Measurements from ENCODE around the gene DDB1. TPM values are rescaled to one million over a fixed set of nuclear protein-coding genes. Genes with fewer than 3 reads are reported as not detected.

DDB1 gene
- total RNA-seq, 4 donors from 2014 or later: 102 to 164 (median 118) TPM

- 31% methylated on average over 8 of the region's 8 CpGs for WGBS
- TF ChIP-seq, protein P1, sequence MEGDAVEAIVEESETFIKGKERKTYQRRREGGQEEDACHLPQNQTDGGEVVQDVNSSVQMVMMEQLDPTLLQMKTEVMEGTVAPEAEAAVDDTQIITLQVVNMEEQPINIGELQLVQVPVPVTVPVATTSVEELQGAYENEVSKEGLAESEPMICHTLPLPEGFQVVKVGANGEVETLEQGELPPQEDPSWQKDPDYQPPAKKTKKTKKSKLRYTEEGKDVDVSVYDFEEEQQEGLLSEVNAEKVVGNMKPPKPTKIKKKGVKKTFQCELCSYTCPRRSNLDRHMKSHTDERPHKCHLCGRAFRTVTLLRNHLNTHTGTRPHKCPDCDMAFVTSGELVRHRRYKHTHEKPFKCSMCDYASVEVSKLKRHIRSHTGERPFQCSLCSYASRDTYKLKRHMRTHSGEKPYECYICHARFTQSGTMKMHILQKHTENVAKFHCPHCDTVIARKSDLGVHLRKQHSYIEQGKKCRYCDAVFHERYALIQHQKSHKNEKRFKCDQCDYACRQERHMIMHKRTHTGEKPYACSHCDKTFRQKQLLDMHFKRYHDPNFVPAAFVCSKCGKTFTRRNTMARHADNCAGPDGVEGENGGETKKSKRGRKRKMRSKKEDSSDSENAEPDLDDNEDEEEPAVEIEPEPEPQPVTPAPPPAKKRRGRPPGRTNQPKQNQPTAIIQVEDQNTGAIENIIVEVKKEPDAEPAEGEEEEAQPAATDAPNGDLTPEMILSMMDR (IDR thresholded peaks at IDR 0.05): peak; percentile 97 to 98 (median 97)
- TF ChIP-seq POLR2A (IDR thresholded peaks at IDR 0.05; ENCODE audit: low read depth) (no peak), POLR2AphosphoS5 (IDR thresholded peaks at IDR 0.05) (peak in 1 of 2 donors; percentile 75)
- DNase-seq (ENCODE audit: extremely low spot score): peak; percentile 93
- Histone ChIP-seq H3K9me3 (no peaks in the 10 kb centered on the region), H3K27me3 (no peaks in the 10 kb centered on the region), H3K36me3 (peaks cover 0 to 17% (median 15%) of the 10 kb centered on the region in 4 donors), H3K4me3 (no peak overlapping the region), H3K27ac (replicated peaks in 1 of 4) (peak overlapping the region; percentile 34 to 51 (median 44)), H3K4me1 (peaks cover 20 to 42% (median 25%) of the 10 kb centered on the region in 4 donors)
- intact Hi-C loops (cut with DNase I): loop anchor here (1.0 kb wide), 1 partner anchor 49 kb away; no protein-coding TSS in a partner anchor
Observed at GRCh38 chr11:61336171-61336935, 3.4 kb upstream of the DDB1 start.

- H3K36me3 ChIP-seq: peaks cover 0 to 17% (median 15%) of the 10 kb centered on the region in 4 donors
- no peaks in the 10 kb centered on the region for H3K27me3 ChIP-seq
- no peak for DNase-seq (ENCODE audit: extremely low spot score)
- peaks cover 27 to 52% (median 35%) of the 10 kb centered on the region in 4 donors for H3K4me1 ChIP-seq
- intact Hi-C loops (cut with DNase I): no loop called here
- WGBS: 50% methylated on average over 1 of the region's 1 CpG
- H3K27ac ChIP-seq (replicated peaks in 1 of 4): no peak overlapping the region
- H3K4me3 ChIP-seq: no peak overlapping the region
- H3K9me3 ChIP-seq: no peaks in the 10 kb centered on the region
- no peak for TF ChIP-seq POLR2A (IDR thresholded peaks at IDR 0.05; ENCODE audit: low read depth)
- TF ChIP-seq EP300 (IDR thresholded peaks at IDR 0.05): no peak
- TF ChIP-seq, protein P1 (IDR thresholded peaks at IDR 0.05): no peak
- no peak for TF ChIP-seq POLR2AphosphoS5 (IDR thresholded peaks at IDR 0.05)
Observed at GRCh38 chr11:61335355-61335710, 2.4 kb upstream of the DDB1 start.

DNA sequence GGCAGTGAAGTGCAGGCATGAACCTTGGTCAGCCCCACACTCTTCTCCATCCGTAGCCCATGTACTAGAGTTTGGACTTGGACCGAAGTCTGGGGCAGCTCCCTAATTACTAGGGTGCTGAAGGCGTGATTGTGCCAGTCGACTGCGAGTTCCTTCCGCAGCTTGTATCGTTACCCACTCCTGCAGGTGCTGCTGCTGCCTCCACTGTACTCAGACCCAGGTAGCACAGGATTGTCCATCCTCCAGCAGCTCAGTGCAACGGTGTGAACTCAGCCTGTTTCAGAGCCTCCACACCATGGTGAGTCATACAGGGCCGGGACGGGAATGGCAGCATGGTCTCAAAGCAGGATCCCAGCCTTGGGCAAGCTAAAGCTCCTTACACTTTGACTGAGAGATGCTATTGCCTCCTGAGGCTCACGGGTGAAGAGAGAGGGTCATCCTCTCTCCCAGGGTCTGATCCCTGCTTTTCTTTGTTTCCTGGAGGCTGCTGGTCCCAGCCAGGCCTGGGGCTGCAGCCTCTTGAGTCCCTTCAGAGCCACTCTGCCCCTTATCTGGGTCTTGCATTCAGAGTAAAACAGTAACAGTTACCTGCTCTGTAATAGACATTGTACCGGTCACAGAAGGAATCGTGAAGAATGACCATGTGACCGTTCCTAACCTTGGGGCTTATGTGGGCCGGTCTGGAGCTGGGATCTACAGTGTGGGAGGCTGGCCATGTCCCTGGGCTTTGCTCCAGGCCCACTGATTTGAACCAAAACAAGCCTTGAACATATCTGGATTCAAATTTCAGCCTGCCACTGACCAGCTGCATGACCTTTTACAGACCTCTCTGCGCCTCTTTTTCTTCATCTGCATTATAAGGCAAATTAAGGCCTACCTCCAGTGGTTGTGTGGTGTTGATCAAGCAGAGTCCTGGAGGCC lies 1.8 kb upstream of the DDB1 start:
- TF ChIP-seq EP300 (IDR thresholded peaks at IDR 0.05): no peak
- TF ChIP-seq, protein P1 (IDR thresholded peaks at IDR 0.05): no peak
- TF ChIP-seq POLR2A (IDR thresholded peaks at IDR 0.05; ENCODE audit: low read depth): no peak
- no peak for TF ChIP-seq POLR2AphosphoS5 (IDR thresholded peaks at IDR 0.05)
- peaks cover 31 to 58% (median 39%) of the 10 kb centered on the region in 4 donors for H3K4me1 ChIP-seq
- intact Hi-C loops (cut with DNase I): no loop called here
- H3K27me3 ChIP-seq: no peaks in the 10 kb centered on the region
- WGBS: 82% methylated on average over 10 of the region's 16 CpGs
- no peak overlapping the region for H3K4me3 ChIP-seq
- no peak for DNase-seq (ENCODE audit: extremely low spot score)
- H3K27ac ChIP-seq (replicated peaks in 1 of 4): no peak overlapping the region
- no peaks in the 10 kb centered on the region for H3K9me3 ChIP-seq
- H3K36me3 ChIP-seq: peaks cover 4 to 19% (median 15%) of the 10 kb centered on the region in 4 donors

DNA sequence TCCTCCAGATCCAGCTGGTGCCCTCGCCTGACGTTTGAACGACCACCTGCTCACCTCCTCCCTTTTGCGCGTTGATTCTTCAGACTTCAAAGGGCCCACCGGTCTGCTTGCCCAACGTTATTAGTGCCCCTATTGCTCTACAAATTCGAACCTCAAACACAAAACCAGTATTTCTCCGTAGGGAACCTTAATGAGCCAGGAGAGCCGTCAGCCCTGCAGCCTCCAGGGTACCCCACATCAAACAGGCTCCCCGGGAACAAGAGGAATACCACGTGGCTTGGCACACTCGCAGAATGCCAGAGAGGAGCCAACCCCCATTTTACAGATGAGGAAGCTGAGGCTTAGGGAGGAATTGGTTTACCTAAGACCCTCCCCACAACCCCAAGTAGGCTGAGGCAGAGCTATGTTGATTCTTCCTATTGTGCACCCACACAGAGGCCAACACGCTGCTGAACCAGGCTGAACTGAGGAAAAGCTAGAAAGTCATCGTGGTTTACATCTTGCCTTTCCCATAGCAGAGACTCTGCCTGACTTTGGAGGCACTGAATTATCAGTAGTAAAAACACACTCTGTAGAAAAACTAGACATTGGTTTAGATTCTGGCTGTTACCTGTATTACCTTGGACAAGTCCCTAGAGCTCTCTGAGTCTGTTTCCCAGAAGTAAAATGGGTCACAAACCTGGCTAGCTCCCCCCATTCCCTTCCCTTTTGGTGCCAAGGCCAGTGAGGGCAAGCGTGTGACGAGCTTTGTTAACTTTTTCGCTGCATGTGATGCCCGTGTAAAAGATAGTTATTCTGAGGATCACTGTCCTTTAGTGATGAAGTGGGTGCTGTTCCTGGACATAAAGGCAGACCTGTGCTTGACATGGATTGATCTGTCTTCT lies 887 bp upstream of the DDB1 start:
- H3K4me1 ChIP-seq: peaks cover 31 to 62% (median 39%) of the 10 kb centered on the region in 4 donors
- peak overlapping the region; percentile 87 to 99 (median 94) for H3K4me3 ChIP-seq
- TF ChIP-seq EP300 (IDR thresholded peaks at IDR 0.05) (no peak), POLR2A (IDR thresholded peaks at IDR 0.05; ENCODE audit: low read depth) (no peak), POLR2AphosphoS5 (IDR thresholded peaks at IDR 0.05) (no peak)
- TF ChIP-seq, protein P1 (IDR thresholded peaks at IDR 0.05): no peak
- H3K27me3 ChIP-seq: no peaks in the 10 kb centered on the region
- intact Hi-C loops (cut with DNase I): no loop called here
- 30% methylated on average over 19 of the region's 19 CpGs for WGBS
- H3K36me3 ChIP-seq: peaks cover 12 to 21% (median 17%) of the 10 kb centered on the region in 4 donors
- H3K27ac ChIP-seq (replicated peaks in 1 of 4): peak overlapping the region; percentile 89 to 94 (median 91)
- H3K9me3 ChIP-seq: no peaks in the 10 kb centered on the region
- no peak for DNase-seq (ENCODE audit: extremely low spot score)

Data from esophagus muscularis mucosa (tissue), 4 donors.